Eye (tissue), 1 donor: Measurements from ENCODE around the gene DENND4A.
"Not testable (repeated sequence)": the region's sequence is repeated elsewhere in the genome, so short reads cannot be mapped to it uniquely, and the experiment has no call there.

Experiments
- DNase-seq: peaks from one replicate; pipeline ENCODE4 v3.0.0-alpha.2; 2015

Gene DENND4A

GRCh38 chr15:65787260-65787659 is 4.8 kb downstream of the DENND4A start:
- no peak for DNase-seq

- no peak for DNase-seq
Observed at GRCh38 chr15:65785151-65785550, 6.9 kb downstream of the DENND4A start.

GRCh38 chr15:65783872-65784271 is 8.2 kb downstream of the DENND4A start:
- no peak for DNase-seq

DNA sequence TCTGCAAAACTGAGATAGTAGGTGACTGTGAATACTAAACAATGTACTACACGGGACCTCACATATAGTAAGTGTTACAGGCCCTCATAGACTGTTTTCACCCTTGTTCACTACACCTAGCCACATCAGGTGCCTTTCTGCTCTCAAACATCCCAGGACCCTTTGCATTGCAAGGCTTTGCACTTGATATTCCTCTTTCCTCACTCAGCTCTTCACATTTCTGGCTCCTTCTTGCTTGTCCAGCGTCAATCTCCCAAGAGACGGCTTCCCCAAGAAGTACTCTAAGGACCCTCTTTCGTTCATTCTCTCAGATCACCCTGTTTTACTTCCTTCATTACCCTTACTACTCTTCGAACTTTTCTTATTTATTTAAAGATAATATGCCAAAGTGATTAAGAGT is 10.0 kb downstream of the DENND4A start:
- no peak for DNase-seq

GRCh38 chr15:65778701-65779100 is 13.4 kb downstream of the DENND4A start:
- not testable (repeated sequence) for DNase-seq

- DNase-seq, result no peak
Observed at GRCh38 chr15:65778269-65778668, 13.8 kb downstream of the DENND4A start.

- no peak for DNase-seq
Observed at GRCh38 chr15:65777843-65778242, 14.2 kb downstream of the DENND4A start.

DNA sequence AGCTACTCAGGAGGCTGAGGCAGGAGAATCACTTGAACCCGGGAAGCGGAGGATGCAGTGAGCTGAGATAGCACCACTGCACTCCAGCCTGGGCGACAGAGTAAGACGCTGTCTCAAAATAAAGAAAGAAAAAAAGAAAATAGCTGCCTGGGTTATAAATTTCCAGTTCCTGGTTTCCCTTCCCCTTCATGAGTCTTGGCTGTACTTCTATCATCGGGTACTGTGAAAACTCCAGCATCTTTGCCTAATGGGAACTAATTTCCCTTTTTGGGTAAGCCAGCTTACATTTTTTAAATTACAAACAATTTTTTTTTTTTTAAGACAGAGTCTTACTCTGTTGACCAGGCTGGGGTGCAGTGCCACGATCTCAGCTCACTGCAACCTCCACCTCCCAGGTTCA is 15.0 kb downstream of the DENND4A start:
- no peak for DNase-seq

- no peak for DNase-seq
Observed at GRCh38 chr15:65773386-65774111, 18.5 kb downstream of the DENND4A start.

DNA sequence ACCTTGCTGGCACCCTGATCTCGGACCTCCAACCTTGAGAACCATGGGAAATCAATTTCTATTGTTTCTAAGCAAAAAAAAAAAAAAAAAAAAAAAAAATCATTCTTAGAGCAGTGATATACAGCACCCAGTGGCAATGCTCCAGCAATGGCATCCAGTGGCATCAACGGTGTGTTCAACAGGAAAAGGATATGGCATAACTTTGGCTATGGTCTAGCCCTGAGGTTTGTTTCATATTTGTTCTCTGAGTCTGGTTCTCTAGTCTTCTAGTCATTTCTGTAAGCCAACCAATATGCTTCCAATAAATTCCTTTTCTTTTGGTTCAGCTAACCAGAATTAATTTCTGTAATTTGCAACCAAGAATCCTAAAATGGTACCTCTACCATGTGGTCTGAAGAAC is 19.2 kb downstream of the DENND4A start:
- DNase-seq, result no peak

- no peak for DNase-seq
Observed at GRCh38 chr15:65771870-65772269, 20.2 kb downstream of the DENND4A start.

- DNase-seq, result no peak
Observed at GRCh38 chr15:65769482-65769881, 22.6 kb downstream of the DENND4A start.

DNA sequence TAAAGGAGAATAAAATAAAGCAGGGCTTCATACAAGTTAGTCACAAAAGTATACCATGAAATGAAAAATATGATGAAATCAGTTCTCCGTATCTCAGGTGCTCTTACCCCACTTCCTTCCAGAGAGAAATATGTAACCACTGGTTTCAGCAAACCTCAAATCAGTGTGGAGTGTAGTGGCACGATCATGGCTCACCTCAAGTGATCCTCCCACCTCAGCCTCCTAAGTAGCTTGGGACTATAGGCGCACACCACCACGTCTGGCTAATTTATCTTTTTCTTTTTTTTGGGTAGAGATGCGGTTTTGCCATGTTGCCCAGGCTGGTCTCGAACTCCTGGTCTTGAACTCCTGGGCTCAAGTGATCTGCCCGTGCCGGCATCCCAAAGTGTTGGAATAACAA is 24.2 kb downstream of the DENND4A start:
- no peak for DNase-seq

- no peak for DNase-seq
Observed at GRCh38 chr15:65767264-65767595, 24.9 kb downstream of the DENND4A start.

DNA sequence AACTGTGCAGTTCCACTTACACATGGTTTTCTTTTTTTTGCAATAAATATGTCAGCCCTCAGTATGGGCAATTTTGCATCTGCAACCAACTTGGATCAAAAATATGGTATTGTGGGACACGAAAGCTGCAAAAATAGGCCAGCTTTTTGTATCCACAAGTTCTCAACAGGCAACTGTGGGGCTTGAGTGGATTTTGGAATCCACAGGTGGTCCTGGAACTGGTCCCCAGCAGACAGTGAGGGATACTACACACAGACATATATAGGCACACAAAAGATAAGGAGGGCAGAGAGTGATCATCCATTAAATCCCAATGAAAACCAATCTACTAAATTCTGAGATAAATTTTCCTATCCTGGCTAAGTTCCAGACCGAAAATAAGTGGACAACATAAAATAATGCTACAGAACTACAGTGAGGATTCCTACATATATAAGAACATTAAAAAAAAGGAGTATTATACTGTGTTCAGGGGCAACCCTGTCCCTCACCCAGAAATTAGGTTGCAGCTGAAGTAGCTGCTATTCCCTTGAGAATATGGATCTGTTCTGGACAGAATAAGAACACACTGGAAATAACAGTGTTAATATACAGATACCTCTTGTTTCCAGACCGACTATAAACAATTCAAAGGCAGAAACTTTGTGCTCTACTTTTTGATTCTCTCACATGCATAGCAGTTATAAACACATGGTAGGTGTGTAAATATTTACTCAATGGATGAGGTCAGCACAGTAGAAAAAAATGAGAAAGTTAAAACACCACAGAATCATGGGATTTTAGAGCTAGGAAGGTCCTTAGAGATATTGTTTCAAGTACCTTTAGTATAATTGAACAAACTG is 25.4 kb downstream of the DENND4A start:
- no peak for DNase-seq

GRCh38 chr15:65765106-65765505 is 27.0 kb downstream of the DENND4A start:
- DNase-seq, result no peak

DNA sequence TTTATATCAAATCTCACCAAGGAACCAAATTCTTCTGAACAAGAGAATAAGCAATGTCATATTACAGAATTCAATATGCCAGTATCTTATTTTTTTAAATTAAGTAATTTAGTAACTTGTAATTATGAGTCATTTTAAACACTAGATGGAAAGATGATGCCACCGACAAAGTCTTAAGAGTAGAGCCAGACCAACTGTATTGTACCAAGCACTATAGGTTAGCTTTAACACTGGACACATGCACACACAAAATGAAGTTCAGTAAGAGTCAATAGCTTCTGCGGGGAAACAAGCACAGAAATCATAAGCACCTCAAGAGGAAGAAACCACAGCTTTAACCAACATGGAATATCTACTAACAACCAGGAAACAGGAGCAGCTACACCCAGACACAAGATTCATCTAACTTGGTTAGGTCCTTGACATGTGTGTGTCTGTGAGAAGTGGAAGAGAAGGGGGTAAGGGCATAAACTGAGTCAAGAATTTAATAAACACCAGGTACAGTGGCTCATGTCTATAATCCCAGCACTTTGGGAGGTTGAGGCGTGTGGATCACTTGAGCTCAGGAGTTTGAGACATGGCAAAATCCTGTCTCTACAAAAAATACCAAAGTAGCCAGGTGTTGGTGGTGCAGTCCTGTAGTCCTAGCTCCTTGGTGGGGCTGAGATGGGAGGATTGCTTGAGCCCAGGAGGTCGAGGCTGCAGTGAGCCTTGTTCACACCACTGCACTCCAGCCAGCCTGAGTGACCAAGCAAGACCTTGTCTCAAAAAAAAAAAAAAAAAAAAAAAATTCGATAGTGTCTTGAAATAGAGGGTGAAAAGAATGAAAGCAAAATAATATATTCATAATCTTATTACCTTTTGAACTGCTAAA is 28.9 kb downstream of the DENND4A start:
- no peak for DNase-seq

DNA sequence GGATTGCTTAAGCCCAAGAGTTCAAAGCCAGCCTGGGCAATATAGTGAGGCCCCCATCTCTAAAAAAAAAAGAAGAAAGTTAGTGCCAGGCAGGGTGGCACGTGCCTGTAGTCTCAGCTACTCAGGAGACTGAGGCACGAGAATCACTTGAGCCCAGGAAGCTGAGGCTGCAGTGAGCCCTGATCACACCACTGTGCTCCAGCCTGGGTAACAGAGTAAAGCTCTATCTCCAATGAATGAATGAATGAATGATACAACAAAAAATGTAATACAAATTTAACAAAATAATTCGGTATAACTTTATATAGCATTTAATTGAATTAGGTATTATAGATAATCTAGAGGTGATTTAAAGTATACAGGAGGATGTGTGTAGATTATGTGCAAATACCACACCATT is 29.7 kb downstream of the DENND4A start:
- no peak for DNase-seq

DNA sequence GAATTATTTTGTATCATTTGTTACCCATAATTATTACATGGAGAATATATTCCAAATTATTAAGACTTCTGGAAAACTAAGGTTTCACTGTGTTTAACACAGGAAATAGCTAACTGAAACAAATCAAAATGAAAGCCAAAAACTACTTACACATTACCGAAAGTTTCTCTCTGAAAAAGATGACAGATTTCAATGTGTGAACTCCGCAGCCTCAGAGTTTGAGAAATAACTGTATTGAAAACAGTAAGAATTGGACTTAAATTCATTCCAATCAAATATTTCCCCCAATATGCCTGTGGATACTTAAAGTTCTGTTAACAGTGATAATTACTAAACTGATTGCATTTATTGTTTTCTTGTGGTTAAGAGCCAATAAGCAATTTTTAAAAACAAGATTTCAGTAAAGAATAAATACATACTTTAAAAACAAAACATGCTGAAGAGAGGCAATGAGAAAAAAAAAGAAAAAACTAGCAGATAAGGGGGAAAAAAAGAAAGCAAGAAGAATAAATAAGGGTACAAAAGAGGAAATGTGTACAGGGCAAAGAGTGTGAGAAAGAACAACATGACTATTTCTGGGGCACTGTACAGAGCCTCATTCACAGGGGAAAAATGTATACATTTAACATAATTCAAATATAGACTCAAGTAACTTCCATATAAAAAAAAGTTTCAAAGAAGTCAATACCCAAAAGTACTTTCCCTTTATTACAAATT is 30.7 kb downstream of the DENND4A start:
- no peak for DNase-seq

DNA sequence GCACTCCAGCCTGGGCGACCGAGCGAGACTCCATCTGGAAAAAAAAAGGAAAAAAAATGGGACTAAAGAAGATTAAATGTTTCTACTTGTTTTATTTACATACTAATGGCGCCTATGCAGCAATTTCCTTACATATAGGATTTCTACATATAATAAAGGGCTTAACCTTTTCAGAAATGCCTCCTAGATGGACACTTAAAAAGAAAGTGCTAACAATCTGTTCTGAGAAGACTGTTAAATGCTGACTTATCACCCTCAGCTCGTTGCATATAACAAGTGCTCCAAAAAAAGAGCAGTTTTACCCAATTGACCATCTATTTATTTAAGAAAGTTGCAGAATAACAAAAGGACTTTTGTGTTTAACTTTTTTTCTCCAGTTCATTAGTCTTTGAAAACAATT is 32.7 kb downstream of the DENND4A start:
- DNase-seq, result no peak

DNA sequence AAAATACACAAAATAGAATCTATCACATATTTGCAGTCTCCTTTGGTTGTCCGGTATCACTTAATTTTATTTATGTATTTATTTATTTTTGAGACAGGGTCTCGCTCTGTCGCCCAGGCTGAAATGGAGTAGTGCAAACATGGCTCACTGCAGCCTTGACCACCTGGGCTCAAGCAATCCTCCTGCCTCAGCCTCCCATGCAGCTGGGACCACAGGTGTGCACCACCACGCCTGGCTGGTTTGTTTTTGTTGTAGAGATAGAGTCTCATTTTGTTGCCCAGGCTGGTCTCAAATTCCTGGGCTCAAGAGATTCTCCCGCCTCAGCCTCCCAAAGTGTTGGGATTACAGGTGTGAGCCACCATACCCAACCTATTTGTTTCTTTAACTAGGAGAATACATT is 33.9 kb downstream of the DENND4A start:
- no peak for DNase-seq

DNA sequence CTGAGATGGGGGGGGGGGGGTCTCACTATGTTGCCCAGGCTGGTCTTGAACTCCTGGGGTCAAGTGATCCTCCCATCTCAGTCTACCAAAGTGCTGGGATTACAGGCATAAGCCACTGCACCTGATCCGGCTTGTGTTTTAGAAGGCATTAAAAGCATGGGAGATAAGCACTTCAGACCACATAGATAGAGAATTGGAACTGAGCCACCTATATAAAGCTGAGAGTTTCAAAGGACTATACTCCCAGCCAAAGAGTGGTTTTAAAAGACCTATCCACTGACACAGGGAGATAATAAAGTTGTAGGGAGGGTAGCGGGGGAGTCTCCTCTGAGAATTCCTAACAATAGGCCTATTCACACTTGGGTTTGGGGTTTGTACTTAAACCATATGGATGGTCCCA is 34.8 kb downstream of the DENND4A start:
- DNase-seq, result no peak

DNA sequence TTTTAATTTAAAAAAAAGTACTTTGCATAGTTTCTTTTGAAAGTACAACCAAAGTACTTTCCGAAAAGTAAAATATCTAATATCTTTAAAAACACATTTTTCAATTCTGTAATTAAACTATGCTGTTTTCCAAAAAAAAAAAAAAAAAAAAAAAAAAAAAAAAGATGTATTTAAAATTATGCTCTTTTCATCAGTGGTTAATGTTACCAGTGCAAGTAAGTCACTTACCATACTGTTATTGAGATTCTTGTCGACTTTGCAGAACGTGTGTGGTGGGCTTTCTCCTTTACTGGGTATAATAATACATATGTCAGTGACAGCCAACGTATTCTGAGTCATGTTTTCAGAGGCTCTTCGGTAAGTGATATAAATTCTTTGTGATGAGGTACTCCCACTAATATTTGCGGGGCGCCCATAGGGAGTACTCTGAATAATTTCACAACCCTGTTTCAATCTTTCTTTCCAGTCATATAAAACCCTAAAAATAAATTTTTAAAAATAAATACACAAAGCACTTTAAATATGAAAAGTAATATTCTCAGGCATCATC is 39.9 kb downstream of the DENND4A start:
- no peak for DNase-seq
